ENCODE measurements around the gene CMTM3. TPM values are rescaled to one million over a fixed set of nuclear protein-coding genes. Genes with fewer than 3 reads are reported as not detected.
"Not testable (repeated sequence)": the region's sequence is repeated elsewhere in the genome, so short reads cannot be mapped to it uniquely, and the experiment has no call there.

Gene CMTM3, protein sequence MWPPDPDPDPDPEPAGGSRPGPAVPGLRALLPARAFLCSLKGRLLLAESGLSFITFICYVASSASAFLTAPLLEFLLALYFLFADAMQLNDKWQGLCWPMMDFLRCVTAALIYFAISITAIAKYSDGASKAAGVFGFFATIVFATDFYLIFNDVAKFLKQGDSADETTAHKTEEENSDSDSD
- total RNA-seq (2014; rRNA removed; shearing (Covaris generic)) = 24.0 and 40.9 TPM in 2 replicates
- 56.1 and 57.6 TPM in 2 replicates for polyA plus RNA-seq (2015; cell fraction: cytosol; rRNA removed)
- polyA plus RNA-seq (2015; cell fraction: nucleus; rRNA removed) = 23.2 and 25.7 TPM in 2 replicates

DNA sequence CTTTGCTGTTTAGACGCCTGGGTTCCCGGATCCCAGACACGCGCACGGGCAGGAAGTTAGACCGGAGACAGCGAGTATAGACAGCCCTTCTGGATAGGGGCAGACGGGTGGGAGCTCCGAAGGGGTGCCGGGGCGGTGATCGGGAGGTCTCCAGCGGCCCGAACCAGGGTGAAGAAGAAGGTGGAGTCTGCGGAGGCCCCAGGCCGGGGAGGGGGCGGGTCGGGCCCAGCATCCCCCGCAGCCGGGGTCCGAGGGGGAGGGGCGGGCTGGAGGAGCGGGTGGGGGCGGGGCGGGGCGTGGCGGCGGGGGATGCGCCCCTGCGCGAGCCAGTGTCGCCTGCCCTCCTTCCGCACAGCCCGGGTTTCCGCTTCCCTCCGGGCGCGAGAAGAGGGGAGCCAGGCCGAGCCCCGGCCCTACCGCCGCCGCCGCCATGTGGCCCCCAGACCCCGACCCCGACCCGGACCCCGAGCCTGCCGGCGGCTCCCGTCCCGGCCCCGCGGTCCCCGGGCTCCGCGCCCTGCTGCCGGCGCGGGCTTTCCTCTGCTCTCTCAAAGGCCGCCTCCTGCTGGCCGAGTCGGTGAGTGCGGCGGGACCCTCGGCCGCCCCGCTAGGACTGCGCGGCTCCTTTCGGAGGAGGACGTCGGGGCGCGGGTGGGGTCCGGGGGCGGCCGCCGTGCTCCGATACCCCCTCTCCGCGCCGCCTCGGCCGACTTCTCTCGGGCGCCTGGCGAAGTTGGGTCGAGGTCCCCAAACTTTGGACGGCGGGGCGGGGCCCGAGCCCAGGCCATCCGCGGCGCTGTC, at the start of gene CMTM3:
TSS of gene CMTM3 (plus strand) at position 329 of the 801 bp plus-strand sequence. CDS start at position 431, 102 bp downstream.
- DNase-seq (ENCODE audit: low read depth) = peak; percentile 46

DNA sequence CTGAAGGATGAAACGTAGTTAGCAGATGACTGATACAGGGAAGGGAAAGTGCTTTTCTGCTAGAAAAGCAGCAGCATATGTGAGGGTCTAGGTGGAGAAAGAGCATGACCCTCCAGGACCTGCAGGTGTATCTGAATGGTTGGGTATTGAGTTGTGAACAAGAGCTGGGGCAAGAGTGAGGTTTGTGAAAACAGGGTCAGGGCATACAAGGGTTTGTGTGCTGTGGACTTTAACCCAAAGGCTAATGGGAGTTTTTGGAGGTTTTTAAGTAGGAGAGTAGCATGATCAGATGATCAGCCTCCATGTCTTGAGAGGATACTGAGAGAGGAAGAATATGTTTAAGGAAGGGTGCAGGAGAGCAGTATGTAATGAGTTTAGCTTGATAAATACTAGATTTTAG, 44.4 kb upstream of the CMTM3 start:
- DNase-seq (ENCODE audit: low read depth) = no peak

DNA sequence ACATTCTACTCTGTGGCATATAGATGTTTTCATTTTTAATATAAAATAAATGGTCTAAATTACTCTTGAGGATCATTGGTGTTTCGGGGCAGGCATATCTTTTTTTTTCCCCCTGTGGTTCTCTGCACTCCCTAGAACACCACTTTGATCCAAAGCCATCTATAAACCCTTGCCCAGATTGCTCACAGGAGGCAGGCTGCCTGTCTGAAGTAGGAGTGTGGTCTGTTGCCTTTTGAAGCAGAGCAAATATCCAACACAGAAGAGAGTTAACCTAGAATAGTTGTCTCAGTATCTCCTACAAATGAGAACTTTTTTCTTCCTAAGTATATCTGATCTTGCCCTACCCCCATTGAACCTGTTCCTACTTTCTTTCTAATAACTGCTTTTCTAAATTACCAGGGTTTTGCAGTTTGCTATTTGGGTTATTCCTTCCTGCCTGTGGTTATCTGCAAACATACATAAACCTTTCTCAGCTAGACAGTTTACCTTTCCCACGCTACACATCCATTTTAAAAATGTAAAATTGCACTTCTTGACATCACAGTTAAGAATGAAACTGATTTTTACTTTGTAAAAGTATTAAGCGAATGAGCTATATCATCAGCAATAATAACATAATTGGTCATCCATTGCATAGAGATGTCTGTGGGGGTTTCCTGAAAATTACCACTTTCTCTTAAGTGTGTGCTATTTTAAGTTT, 43.0 kb upstream of the CMTM3 start:
- no peak for DNase-seq (ENCODE audit: low read depth)

DNA sequence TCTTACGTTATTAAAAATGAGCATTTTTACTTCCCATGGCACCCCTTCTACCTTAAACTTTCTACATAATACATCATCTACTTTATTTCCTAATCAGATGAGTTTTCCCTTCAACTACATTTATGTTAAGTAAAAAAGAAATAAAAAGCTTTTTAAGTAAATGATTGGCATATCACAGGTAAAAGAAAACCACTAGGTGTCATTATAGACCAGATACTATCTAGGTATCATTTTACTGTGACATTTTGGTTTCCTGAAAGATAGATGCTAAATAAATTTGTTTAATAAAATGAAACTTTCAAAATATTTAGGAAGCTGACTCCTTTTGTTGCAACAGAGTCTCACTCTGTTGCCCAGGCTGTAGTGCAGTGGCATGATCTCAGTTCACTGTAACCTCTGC, 42.1 kb upstream of the CMTM3 start:
- no peak for DNase-seq (ENCODE audit: low read depth)

DNA sequence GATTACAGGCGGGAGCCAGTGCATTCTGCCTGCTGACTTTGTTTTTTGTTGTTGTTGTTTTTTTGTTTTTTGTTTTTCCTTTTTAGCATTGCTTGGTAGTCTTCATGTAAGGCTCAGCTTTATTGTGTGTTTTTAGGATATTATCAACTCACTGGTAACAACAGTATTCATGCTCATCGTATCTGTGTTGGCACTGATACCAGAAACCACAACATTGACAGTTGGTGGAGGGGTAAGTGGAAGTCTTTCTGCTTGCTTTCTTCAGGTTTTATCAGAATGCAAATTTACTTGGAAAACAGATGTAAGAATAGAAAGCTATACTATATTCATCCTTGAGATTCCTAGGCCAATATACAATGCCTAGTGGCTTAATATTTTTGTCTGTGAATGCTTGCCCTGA, 41.5 kb upstream of the CMTM3 start:
- DNase-seq (ENCODE audit: low read depth) = no peak

DNA sequence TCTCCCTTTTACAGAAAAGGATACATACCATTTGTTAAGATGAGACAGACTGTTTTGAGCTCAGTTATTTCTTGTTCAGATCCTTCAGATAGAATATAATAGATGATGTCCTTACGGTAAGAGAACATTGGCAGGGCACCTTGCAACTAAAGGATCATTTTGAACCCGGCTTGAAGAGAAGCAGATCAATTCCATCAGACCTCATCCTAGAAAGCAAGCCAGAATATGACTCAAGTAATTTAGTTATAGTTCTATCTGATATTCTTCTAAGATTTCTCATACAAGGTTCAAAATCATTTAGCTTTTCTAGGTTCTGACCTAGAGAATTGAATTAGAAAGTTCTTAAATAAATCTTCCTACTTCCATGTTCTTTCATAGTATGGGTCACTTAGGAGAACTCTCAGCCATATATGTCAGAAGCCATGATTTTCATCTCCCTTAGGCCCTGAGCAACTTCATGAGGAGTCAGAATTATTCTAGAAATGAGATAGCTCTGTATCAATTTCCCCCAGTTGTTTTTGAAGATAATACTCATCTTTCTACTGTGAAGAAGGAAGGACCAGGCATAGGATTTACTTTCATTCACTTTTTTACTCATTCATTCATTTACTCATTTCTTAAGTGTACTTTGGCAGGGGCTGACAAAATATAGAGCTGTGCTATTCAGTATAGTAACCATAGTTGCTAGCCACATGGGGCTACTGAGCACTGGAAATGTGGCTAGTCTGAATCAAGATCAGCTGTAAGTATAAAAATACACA, 40.8 kb upstream of the CMTM3 start:
- no peak for DNase-seq (ENCODE audit: low read depth)

DNA sequence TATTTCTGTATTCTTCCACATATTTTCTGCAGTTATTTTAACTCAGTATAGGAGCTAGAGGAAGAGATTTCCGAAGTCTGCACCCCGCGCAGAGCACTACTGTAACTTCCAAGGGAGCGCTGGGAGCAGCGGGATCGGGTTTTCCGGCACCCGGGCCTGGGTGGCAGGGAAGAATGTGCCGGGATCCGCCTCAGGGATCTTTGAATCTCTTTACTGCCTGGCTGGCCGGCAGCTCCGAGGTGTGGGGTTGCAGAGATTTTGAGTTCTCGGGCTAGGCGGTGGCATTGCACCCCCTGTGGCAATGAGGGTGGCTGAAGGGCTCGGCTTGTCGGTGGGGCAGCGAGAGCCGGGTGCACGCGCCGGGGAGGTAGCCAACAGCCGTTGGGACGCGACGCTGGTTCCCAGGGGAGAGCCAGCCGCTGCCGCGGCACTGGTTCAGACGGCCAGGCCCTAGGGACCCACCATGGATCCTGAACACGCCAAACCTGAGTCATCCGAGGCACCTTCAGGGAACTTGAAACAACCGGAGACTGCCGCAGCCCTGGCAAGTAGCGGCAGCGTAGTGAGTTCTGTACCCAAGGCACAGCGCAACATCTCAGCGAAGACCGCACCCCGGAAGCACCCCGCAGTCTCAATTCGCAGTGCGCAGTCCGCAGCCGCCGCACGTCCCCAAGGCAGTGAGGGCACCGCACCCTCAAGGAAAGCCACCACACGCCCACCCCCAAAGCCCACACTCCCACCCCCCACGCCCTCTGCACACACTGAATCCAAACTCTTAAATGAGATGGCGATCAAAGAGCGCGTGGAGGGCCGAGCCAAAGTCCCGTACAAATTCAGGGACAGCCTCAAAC, 38.2 kb upstream of the CMTM3 start, which contains the start of gene CMTM1:
TSS of gene CMTM1 (plus strand) at position 389 of the 851 bp plus-strand sequence. CDS start at position 464, 75 bp downstream.
- no peak for DNase-seq (ENCODE audit: low read depth)

DNA sequence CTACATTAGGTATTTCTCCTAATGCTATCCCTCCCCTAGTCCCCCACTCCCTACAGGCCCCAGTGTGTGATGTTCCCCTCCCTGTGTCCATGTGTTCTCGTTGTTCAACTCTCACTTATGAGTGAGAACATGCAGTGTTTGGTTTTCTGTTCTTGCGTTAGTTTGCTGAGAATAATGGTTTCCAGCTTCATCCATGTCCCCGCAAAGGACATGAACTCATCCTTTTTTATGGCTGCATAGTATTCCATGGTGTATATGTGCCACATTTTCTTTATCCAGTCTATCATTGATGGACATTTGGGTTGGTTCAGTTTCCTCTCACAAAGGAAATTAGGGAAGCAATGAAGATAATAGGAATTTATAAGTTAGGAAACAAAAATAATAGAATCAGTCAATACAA, 37.2 kb upstream of the CMTM3 start:
- not testable (repeated sequence) for DNase-seq (ENCODE audit: low read depth)

DNA sequence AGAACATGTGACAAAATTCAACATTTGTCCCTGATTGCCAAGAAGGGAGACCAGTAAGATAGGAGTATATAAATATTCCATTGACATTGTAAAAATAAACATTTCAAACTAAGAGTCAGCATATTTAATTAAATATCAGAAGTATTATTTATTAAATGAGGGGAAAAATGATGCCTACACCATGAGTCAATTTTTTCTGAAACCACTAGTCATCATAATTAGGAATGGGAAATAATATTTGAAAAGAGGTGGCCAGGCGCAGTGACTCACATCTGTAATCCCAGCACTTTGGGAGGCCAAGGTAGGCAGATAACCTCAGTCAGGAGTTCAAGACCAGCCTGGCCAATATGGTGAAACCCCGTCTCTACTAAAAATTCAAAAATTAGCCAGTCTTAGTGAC, 36.1 kb upstream of the CMTM3 start:
- DNase-seq (ENCODE audit: low read depth) = no peak

DNA sequence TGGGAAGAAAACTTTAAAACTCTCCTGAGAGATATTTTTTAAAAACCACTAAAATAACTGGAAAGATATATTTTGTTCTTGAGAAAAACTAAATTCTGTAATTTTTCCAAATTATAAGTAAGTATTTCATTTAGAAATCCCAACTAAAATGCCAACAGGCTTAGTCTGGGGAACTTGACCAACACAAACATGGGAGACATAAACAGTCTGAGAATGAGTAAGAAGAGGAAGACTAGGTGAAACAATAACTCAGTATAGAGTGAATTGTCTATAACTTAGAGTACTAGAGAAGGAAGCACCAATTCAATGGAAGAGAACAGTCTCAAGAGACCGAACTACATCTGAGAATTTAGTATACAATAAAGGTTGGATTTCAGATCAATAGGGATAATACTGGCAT, 35.4 kb upstream of the CMTM3 start:
- DNase-seq (ENCODE audit: low read depth) = no peak

DNA sequence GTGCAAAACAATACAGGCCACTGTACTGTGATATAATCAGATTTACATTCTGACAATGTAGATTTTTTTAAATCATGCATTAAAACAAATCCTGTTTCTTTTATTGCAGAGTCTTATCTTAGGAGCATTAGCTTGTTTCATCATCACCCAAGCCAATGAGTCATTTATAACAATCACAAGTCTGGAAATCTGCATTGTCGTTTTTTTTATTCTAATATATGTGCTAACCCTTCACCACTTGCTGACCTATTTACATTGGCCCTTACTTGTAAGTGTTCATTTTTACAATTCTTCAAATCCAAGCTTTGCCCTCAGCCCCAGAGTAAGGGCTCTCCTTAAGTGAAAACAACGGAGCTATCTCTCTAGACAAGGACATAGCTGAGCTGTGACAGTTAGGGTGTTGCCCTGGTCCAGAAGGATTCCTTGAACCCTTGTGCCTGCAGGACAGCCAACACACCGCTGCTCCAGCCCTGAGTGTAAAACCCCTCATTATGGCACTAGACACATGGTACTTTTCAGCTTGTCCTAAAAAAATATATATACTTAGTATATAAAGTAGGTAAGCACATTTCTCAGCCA, 34.6 kb upstream of the CMTM3 start:
- DNase-seq (ENCODE audit: low read depth) = peak; percentile 55

DNA sequence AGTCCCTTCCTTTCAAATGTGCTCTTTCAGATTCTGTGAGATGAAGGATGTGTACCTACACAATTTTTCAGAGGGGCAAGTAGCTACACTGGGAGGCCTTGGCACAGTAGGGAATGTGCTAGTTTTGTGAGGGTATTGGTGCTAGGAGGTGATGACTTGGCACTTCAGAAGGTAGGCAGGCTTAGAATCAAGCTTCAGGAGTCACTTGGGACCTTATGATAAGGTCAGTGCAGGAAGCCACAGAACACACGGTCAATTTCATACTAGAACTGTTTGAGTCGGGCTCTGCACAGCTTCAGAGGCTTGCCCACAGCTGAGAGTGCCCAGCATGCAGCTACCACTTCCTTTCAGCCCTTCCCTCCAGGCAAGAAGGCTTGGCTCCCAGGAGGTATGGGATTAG, 32.1 kb upstream of the CMTM3 start:
- DNase-seq (ENCODE audit: low read depth) = no peak

DNA sequence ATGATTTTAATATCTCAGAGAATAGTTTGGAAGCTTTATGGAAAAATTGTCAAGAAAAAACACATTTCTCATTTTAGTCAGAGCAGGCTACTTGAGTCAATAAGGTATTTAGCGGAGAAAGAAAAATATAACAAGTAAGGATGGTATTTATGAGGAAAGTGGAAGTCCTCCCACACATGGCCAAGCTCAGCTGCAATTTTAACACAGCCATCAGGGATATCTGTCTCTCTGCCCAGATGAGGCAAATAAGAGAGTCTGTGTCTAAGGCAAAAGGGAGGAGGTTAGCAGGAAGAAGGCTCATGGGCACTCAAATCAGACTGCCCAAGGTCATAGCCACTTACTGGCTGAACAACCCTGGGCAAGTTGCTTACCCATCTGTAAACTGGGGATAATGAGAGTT, 30.4 kb upstream of the CMTM3 start:
- no peak for DNase-seq (ENCODE audit: low read depth)

DNA sequence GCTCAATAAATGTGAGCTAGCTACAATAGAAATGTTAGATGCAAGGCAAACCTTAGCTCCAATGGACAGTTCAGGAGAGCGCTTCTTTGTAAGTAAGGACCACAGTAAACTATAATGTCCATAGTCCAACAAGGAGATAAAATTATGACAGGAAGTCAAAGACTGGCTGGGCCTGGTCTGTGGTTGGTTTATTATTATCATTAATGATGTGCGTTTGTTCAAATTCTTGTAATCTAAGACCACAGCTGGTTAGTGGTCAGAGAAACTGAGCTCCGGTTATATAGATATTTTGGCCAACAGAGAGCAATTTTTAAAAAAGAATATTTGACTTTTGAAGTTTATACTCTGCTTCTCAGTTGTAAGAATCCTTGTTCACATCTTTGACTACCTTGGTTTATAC, 30.0 kb upstream of the CMTM3 start:
- DNase-seq (ENCODE audit: low read depth) = no peak

DNA sequence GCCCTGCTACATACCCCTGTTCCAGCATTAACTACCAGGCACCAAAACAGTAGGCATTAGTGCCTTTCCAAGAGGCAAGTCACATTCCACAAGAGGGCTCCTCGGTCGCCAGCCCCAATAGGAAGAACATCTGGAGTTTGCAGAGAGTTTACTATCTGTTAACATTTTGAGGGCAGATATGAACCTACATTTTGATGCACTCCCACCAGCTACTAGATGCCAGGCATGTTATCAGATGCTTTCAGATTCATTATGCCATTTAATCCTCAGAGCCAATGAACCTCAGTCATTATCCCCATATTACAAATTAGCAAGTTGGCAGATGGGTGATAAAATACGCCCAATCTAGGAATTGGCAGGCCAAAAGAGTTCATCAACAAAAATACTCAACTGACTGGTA, 29.4 kb upstream of the CMTM3 start:
- no peak for DNase-seq (ENCODE audit: low read depth)

DNA sequence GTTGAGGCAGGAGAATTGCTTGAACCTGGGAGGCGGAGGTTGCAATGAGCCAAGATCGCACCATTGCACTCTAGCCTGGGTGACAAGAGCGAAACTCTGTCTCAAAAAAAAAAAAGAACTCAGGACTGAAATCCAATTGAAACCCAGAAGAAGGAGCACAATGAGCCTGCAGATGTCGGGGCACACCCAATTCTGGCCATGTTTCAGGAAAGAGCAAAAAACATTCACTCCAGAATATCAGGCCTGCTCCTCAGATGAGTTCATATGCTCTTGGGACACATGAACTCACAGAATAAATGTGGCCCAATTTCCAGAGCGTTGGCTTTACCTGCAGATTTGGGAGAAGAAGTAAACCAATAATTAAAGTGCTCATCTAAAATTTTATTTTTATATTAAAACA, 28.2 kb upstream of the CMTM3 start:
- no peak for DNase-seq (ENCODE audit: low read depth)

DNA sequence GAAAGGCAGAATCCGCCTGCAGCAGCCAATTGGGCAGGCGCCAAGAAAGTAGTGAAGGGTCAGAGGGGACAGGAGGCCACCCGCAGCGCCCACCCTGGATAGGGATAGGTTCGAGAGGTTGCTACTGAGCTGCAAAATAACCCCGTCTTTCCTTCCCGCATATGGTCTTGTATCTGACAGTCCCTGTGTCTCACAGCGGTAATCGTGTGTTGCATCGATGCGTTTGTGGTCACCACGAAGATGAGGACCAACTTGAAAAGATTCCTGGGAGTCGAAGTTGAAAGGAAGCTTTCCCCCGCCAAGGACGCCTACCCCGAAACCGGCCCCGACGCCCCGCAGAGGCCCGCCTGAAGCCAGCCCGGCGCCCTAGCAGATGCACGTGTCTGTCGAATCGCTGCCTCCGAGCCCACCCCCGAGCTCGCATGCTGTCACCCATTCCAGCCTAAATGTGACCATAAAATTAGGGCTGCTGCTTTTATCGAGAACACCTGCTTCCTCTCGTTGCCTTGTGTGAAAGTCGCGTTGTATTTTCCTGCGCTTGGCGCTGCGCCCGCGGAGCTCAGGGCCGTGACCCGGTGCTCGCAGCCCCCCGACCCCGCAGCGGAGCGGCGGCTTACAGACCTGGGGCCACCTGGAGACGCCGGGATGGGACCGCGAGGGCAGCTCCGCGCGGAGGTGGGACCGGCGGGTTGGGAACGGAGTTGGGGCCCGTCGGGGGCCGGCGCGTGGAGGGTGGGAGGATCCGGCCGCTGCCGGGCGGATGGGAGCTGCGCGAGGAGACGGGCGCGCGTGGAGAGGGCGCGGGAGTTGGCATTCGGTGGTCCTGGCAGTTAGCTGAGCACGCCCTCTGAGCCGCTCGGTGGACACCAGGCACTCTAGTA, 25.6 kb upstream of the CMTM3 start, which contains the start of gene CMTM2:
TSS of gene CMTM2 (plus strand) at position 813 of the 881 bp plus-strand sequence. CDS start 145 bp downstream, outside the sequence.
- DNase-seq (ENCODE audit: low read depth) = no peak

DNA sequence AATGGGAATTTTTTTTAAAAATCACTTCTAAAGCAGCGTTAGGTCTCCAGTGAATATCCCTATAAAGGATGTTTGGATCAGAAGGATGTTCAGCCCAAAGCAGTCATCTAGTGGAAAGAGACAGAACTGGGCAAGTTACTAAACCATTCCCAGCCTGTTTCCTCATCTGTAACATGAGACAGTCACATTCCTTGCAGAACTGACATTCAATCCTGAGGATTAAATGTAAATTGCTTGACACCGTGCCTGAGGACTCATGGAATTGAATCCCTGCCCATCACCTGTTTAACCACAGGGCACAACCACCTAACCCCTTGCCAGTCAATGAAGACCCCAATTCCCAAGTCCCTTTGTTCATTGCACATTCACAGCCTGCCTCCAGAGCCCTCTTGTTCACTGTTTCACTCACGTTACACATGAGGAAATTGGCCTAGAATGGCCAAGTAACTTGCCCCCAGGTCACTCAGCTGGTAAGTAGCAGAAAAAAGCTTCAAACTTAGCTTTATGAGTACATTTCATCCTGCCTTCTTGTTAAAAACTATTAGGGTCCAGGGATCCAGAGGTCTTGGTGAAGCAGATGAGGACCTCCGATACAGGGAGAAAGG, 23.8 kb upstream of the CMTM3 start:
- DNase-seq (ENCODE audit: low read depth) = peak; percentile 75
